Measurements from ENCODE around the gene AP1B1.
A peak's percentile ranks its signal among the peaks of the same experiment; 100 is the strongest.

Gene AP1B1

GRCh38 chr22:29308791-29309262, 79.5 kb downstream of the AP1B1 start:
- peak overlapping the region; percentile 20 for H3K4me3 ChIP-seq (ENCODE audit: control insufficient read depth, low read depth, low read length)
- TF ChIP-seq CTCF (IDR thresholded peaks at IDR 0.05; ENCODE audit: control insufficient read depth, insufficient read depth, low read depth, low read length, missing control alignments) = no peak
- peak; percentile 18 for DNase-seq (ENCODE audit: low read depth)

GRCh38 chr22:29308148-29308790, 80.1 kb downstream of the AP1B1 start:
- H3K4me3 ChIP-seq (ENCODE audit: control insufficient read depth, low read depth, low read length) = peak overlapping the region; percentile 96
- TF ChIP-seq CTCF (IDR thresholded peaks at IDR 0.05; ENCODE audit: control insufficient read depth, insufficient read depth, low read depth, low read length, missing control alignments) = no peak
- DNase-seq (ENCODE audit: low read depth) = no peak

GRCh38 chr22:29307596-29308147, 80.7 kb downstream of the AP1B1 start:
- DNase-seq (ENCODE audit: low read depth) = no peak
- H3K4me3 ChIP-seq (ENCODE audit: control insufficient read depth, low read depth, low read length) = peak overlapping the region; percentile 96
- TF ChIP-seq CTCF (IDR thresholded peaks at IDR 0.05; ENCODE audit: control insufficient read depth, insufficient read depth, low read depth, low read length, missing control alignments) = no peak

- TF ChIP-seq CTCF (IDR thresholded peaks at IDR 0.05; ENCODE audit: control insufficient read depth, insufficient read depth, low read depth, low read length, missing control alignments) = no peak
- peak overlapping the region; percentile 96 for H3K4me3 ChIP-seq (ENCODE audit: control insufficient read depth, low read depth, low read length)
- peak; percentile 8 for DNase-seq (ENCODE audit: low read depth)
Observed at GRCh38 chr22:29306835-29307595, 81.4 kb downstream of the AP1B1 start.

- peak; percentile 21 for DNase-seq (ENCODE audit: low read depth)
- peak; percentile 74 for TF ChIP-seq CTCF (IDR thresholded peaks at IDR 0.05; ENCODE audit: control insufficient read depth, insufficient read depth, low read depth, low read length, missing control alignments)
- H3K4me3 ChIP-seq (ENCODE audit: control insufficient read depth, low read depth, low read length) = peak within 1 kb of the TSS; percentile 96
Observed at GRCh38 chr22:29306175-29306834, 82.1 kb downstream of the AP1B1 start, which contains the start of gene GAS2L1. GAS2L1 (plus strand) TSS chr22:29306650; CDS start chr22:29308106, 1,456 bp downstream.

GRCh38 chr22:29305836-29306174, 82.6 kb downstream of the AP1B1 start:
- H3K4me3 ChIP-seq (ENCODE audit: control insufficient read depth, low read depth, low read length) = no peak overlapping the region
- TF ChIP-seq CTCF (IDR thresholded peaks at IDR 0.05; ENCODE audit: control insufficient read depth, insufficient read depth, low read depth, low read length, missing control alignments) = no peak
- no peak for DNase-seq (ENCODE audit: low read depth)

Data from AG09309 (cell line).